Glutamatergic neuron (in vitro differentiated cells): ENCODE data around the gene EVA1C. TPM values are rescaled to one million over a fixed set of nuclear protein-coding genes. Genes with fewer than 3 reads are reported as not detected.
"Not testable (repeated sequence)": the region's sequence is repeated elsewhere in the genome, so short reads cannot be mapped to it uniquely, and the experiment has no call there.

Experiments
- DNase-seq: peaks from one replicate; pipeline ENCODE4 v3.0.0; 2022
- H3K27ac Mint-ChIP-seq: one replicate; pipeline ENCODE4 v1.8.0; 2020; ENCODE audit warnings: mild to moderate bottlenecking, mixed read lengths, inconsistent platforms; ENCODE audit not compliant: unreplicated experiment
- H3K27me3 Mint-ChIP-seq: one replicate; pipeline ENCODE4 v1.8.0; 2020; ENCODE audit warnings: mild to moderate bottlenecking, moderate library complexity, mixed read lengths, inconsistent platforms; ENCODE audit not compliant: unreplicated experiment
- H3K36me3 Mint-ChIP-seq: one replicate; pipeline ENCODE4 v1.8.0; 2020; ENCODE audit warnings: mild to moderate bottlenecking, mixed read lengths, inconsistent platforms; ENCODE audit not compliant: unreplicated experiment
- H3K4me1 Mint-ChIP-seq: one replicate; pipeline ENCODE4 v1.8.0; 2020; ENCODE audit warnings: mild to moderate bottlenecking, low read depth, mixed read lengths, inconsistent platforms; ENCODE audit not compliant: unreplicated experiment
- H3K4me3 Mint-ChIP-seq: one replicate; pipeline ENCODE4 v1.8.0; 2020; ENCODE audit warnings: mild to moderate bottlenecking, mixed read lengths, inconsistent platforms; ENCODE audit not compliant: unreplicated experiment
- H3K9me3 Mint-ChIP-seq: one replicate; pipeline ENCODE4 v1.8.0; 2020; ENCODE audit warnings: mild to moderate bottlenecking, moderate library complexity, mixed read lengths, inconsistent platforms; ENCODE audit not compliant: unreplicated experiment
- CTCF ChIP-seq: fragments of 200-600 bp; sonication (generic); IDR thresholded peaks from one replicate; pipeline ENCODE4 v1.5.0; 2021; ENCODE audit not compliant: partially characterized antibody, unreplicated experiment
- total RNA-seq: library from RNA; stranded (reverse); fragmentation: NEBNext Ultra II Directional; extraction: Animal tissue kit (Norgen Biotek cat#: 25700); gene quantifications from one replicate; pipeline ENCODE4 v1.2.1, GENCODE V29; 2021; ENCODE audit not compliant: unreplicated experiment

Gene EVA1C
- total RNA-seq, 1 donor from 2014 or later, result 2.5 TPM

DNA sequence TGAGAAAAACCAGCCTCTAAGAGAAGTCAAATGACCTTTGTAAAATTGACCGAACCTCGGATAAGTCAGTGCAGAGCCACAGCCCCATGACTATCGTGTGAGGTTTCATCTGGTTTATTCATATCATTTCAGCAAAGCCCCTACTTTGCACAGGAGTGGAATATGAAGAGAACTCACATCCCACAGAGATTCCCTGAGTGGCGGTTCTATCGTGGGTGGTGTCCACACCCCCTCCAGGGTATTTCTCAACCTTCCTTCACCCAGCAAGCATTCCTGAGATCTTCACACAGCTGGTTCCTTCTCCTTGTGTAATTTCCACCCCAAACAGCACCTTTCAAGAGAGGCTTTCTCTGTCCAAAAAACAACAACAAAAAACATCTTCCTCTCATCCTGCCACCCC lies 47.5 kb downstream of the EVA1C start:
- Mint-ChIP-seq H3K36me3 (no peaks in the 10 kb centered on the region), H3K9me3 (peaks cover 1% of the 10 kb centered on the region), H3K4me1 (no peaks in the 10 kb centered on the region), H3K4me3 (no peak overlapping the region), H3K27me3 (no peaks in the 10 kb centered on the region), H3K27ac (no peak overlapping the region)
- no peak for DNase-seq
- TF ChIP-seq CTCF, result no peak

GRCh38 chr21:32461503-32461902 lies 49.0 kb downstream of the EVA1C start:
- Mint-ChIP-seq H3K27ac (no peak overlapping the region), H3K27me3 (no peaks in the 10 kb centered on the region), H3K36me3 (no peaks in the 10 kb centered on the region), H3K9me3 (peaks cover 1% of the 10 kb centered on the region), H3K4me3 (no peak overlapping the region), H3K4me1 (no peaks in the 10 kb centered on the region)
- no peak for DNase-seq
- TF ChIP-seq CTCF, result no peak

- H3K4me3 Mint-ChIP-seq, H3K4me1 Mint-ChIP-seq, H3K27ac Mint-ChIP-seq, H3K27me3 Mint-ChIP-seq, H3K36me3 Mint-ChIP-seq, H3K9me3 Mint-ChIP-seq, DNase-seq: not testable (repeated sequence)
These were observed 50.1 kb downstream of the EVA1C start for GRCh38 chr21:32462564-32462963.

DNA sequence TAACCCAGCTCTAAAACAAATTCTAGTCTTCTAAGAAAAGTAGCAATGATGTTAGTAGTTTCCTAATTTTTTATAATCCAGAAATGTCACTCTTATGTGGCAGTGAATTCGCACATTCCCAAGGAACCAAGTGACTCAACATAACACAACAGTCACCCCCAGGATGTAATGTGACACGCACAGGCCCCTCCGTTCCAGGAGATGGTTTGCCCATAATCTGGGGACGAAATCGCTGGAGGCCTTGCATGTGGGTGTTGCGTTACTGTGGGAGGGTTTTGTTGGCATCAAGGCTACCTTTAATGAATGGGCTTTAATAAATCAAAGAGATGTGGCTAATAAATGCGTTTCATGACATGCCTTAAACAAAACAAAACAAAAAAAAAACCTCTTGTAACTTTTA lies 50.9 kb downstream of the EVA1C start:
- H3K9me3 Mint-ChIP-seq, result peaks cover 1% of the 10 kb centered on the region

DNA sequence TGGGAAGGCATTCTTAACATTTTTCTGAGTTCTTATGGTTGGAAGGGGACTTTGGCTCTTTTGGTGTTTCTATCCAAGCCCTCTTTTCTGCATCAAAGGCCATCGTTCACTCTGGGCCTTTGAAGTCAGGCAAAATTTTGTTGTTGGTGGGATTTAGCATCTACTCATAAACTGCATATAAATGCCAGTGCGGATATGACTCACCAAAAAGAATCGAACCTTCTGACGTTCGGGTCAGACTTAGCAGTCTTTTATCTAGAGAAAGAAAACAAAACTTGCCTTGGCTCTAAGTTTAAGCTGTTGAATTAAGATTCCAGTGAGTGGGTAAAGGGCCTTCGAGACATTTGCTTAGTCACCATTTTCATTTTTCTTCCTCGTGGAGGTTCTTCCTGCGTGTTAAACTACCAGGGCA lies 51.4 kb downstream of the EVA1C start:
- peaks cover 1% of the 10 kb centered on the region for H3K9me3 Mint-ChIP-seq
- no peaks in the 10 kb centered on the region for H3K27me3 Mint-ChIP-seq
- DNase-seq, result no peak
- H3K4me1 Mint-ChIP-seq, result no peaks in the 10 kb centered on the region
- H3K27ac Mint-ChIP-seq, result no peak overlapping the region
- no peaks in the 10 kb centered on the region for H3K36me3 Mint-ChIP-seq
- H3K4me3 Mint-ChIP-seq, result no peak overlapping the region
- no peak for TF ChIP-seq CTCF

More for the DNA sequence above, 50.9 kb downstream of the EVA1C start:
- no peak for DNase-seq
- no peaks in the 10 kb centered on the region for H3K36me3 Mint-ChIP-seq
- no peaks in the 10 kb centered on the region for H3K4me1 Mint-ChIP-seq
- no peak overlapping the region for H3K27ac Mint-ChIP-seq
- no peak overlapping the region for H3K4me3 Mint-ChIP-seq
- no peaks in the 10 kb centered on the region for H3K27me3 Mint-ChIP-seq
- TF ChIP-seq CTCF, result no peak

DNA sequence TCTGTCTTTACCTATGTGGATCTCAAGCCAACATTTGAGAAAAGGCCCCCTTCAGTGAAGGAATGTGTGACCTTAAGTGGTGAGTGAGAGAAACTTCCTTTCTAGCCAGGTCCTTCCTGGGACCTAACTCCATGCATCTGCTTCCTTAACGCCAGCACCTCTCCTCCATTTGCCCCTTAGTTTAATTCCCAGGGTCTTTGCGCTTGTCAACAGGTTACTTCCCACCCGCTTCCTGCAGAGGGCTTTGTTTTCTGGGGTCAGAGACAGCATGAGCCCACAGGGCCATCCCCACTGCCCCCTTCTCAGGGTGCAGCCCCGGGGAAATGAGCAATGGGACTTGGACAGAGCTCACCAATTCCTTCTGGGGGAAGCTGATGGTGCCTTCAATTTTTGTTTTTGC lies 54.8 kb downstream of the EVA1C start:
- Mint-ChIP-seq H3K4me1 (no peaks in the 10 kb centered on the region), H3K4me3 (no peak overlapping the region), H3K9me3 (peaks cover 1% of the 10 kb centered on the region), H3K36me3 (no peaks in the 10 kb centered on the region), H3K27ac (no peak overlapping the region), H3K27me3 (no peaks in the 10 kb centered on the region)
- TF ChIP-seq CTCF, result no peak
- DNase-seq, result no peak
